ENCODE measurements around the gene SLC9A9.

Gene SLC9A9

DNA sequence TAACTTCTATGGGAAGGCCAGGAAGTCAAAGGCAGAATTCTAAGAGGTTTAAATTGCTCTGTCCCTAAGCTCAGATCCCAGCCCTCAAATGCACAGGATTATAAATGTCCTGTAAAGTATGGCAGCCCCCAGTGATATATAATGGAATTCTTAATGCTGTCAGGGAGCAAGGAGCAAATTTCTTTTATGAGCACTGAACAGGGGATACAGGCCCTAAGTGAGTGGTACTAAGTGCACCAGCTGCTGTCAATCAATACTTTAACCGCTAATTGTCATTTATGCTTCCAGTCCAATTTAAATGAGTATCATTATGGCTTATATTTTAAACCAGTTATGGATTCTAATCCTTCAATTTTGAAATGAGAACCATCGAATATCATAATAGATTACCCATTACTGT is 4.7 kb downstream of the SLC9A9 start:
- DNase-seq (ENCODE audit: low read depth) = no peak

DNA sequence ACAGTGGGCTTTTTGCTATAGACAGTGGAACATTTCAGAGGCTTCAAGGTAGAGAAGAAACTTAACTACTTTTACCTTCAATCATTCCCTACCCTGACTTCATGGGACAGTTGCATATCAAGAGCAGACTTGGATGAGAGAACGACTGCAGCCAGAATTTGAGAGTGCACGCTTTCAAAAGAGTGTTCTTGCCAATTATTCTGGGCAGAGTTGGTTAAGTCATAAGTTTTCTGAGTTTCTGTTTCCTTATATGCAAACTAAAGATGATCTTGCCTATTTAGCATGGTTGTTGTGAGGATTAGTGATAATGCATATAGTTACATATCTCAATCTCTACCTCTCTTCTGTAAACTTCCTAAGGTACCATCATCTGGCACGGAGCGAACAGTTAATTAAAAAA is 7.6 kb downstream of the SLC9A9 start:
- no peak for DNase-seq (ENCODE audit: low read depth)

DNA sequence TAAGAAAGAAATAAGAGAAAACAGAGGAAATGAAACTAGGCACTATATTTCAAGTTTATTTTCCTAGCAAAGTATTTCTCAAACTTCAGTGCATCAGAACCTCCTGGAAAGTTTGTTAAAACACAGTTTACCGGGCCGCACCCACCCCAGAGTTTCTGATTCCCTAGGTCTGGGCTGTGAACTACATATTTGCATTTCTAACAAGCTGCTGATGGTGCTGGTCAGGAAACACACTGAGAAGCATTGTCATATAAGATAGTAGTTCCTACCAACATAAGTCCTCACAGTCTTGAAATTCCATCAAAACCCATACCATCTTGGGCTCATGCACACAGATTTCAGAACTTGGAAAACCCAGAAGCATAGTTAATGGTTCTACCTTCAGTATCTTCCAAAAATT is 8.3 kb downstream of the SLC9A9 start:
- no peak for DNase-seq (ENCODE audit: low read depth)

DNA sequence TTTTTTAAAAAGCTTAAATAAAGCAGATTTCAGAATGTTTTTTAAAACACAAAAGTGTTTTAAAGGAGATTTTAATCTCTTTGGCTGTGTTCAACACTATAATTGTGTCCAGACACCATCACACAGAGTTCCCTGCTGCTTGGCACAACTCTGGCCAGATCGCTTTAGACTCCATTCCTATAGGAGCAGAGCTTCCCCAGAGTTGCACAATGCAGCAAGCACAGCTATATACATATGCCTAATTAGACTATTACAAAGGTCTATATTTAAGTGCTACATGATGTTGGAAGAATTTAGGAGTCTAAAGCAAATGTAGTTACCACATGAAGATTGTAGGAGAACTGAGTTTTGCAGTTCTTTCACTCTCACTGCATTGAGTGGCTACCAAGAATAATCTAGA is 11.2 kb downstream of the SLC9A9 start:
- DNase-seq (ENCODE audit: low read depth) = no peak

DNA sequence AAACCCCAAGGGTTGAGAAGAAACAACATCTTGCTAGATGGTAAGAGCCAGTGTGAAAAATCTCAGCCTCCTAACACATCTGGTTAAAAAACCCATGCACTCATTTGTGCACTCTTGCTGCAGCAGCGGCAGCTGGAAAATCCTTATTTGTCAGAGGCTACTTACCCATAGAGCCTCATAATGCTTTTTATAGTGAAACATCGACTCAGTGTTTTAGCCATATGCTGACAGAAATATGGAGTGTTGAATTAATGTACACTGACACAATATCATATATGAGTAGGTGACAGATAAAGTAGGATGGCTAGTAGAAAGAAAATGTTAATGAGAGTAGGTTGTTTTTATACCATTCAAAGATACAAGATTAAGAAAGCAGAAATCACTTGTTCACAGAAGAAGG is 13.0 kb downstream of the SLC9A9 start:
- no peak for DNase-seq (ENCODE audit: low read depth)

DNA sequence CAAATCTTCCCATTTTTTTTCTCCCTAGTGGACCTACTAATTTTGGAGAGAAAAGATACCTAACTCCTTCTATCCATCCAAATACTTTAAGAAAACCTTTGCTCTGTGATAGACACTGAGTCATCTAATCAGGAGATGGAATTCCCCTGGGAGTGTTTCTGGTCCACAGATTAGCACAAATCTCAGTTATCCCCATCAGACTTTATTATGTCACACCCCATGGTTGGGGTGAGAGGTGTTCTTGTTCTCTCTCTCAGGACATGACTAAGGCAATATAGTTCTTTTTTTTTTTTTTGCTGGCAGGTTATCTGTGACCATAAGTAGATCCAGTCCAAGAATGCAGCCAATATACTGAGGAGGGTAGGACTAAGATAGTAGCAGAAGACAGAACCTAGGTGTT is 15.8 kb downstream of the SLC9A9 start:
- DNase-seq (ENCODE audit: low read depth) = no peak

DNA sequence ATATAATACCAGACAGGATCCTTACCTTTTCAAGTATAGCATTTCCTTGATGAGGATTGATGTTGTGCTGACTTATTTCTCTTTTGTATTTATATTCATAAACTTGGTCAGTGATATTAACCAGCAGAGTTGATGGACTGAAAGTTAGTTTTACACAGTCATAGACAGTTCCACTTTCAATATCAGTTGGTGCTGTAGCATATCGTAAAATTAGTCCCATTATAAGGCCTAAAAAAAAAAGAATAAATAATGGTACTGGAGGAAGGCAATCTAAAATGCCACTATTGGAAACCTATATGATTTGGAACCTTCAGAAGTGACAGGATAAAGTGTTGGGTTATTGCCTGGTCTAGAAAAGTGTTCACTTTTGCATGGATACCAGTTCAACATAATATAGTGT is 16.3 kb downstream of the SLC9A9 start:
- DNase-seq (ENCODE audit: low read depth) = no peak

DNA sequence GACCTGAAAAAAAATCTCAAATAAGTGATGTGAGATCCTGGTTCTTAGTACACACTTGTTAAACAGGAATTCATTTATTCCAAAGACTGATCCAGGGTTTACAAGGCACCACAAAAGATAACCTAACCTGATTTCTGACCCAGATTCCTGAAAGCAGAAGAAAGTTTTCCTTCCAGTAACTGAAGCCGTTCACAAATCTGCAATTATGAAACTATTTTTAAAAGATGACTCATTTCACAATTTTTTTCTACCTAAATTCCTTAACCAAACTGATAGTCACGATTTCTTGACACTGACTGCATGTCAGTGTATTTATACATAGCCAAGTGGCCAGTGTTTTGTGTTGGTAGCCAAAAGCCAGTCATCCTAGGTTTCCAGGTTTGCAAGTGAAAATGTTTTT is 17.1 kb downstream of the SLC9A9 start:
- no peak for DNase-seq (ENCODE audit: low read depth)

DNA sequence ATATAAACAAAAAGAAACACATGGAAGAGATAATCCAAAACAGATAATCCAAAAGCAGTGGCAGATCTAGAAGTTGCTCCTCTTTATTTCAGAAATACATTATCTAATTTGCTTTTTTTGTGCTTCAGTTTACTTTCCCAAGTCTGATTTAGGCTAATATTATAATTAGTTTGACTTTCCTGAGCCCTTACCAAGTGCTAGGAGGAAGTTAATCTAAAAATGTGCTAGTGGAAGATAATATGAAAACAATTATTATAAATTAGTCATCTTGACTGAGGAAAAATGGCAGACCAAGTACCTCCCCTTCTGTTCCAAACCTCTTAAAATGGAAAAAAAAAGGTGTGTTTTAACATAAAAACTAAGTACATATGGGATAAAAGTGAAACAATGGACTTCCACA is 17.5 kb downstream of the SLC9A9 start:
- no peak for DNase-seq (ENCODE audit: low read depth)

DNA sequence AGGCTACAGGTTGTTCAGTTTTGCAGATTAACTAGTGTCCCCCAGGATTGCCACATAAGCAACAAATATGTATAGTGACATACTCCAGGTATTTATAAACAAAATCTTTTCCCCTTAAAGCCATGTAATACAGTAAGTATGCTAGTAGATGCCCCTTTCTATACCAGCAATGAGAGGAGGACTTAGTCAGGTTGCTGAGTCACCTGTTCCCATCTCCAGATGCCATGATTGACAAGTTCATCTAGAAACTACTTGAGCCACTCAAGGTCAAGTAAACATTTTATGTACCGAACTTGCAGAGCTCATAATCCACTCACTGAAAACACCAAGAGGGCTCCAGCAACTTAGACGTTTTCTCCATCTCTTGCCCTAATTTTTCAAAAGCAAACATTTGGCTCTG is 18.2 kb downstream of the SLC9A9 start:
- no peak for DNase-seq (ENCODE audit: low read depth)

DNA sequence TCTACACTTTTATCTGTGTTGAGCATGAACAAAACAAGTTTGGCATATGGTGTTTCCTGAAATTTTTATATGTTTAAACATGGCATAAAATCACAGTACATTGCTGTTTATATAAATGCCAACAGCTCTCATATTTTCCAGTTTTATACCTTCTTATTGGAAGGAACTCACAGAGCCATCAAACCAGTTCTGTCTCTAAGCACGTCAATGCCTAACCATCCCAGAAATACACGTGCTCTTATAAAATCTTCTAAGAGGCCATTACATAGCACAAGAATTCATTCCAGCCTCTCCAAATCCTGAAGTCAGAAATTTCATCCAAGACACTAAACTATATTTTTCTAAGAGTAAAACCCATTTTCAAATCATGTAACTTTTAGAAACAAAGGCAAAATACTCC is 20.8 kb downstream of the SLC9A9 start:
- no peak for DNase-seq (ENCODE audit: low read depth)

DNA sequence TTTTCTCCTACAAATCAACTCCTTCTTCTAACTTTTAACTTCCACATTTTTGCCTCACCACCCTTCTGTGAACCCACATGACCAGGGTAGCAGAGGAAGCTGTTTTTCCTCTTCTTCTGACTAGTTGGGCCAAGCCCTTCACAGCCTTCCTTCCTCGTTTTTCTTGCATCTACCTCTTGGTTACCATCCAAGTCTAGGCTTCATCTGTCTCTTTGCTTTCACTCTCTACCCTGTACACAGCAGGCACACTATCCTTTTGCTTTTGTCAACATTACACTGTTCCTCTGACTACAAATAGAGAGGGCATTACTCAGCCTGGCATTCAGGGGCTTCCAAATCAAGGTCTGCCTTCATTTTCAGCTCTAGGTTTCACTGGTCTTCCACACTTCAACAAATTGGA is 22.0 kb downstream of the SLC9A9 start:
- DNase-seq (ENCODE audit: low read depth) = no peak

DNA sequence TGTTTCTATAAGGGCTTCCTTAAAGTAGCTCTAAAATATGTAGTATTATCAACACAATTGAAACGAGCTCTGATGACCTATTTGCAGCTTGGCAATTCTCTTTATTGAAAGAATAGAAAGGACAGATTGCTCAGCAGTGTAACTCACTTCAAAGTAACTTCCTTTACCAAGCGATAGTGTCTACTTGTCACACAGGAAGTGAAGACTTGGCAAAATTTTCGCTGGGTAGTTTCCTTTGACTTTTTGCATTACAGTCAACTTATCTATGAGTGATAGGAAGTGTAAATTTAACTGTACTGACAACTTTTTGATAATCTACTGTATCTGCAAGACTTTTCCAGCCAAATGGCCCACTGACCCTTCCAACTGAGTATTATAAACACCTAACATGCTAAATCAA is 22.8 kb downstream of the SLC9A9 start:
- no peak for DNase-seq (ENCODE audit: low read depth)

DNA sequence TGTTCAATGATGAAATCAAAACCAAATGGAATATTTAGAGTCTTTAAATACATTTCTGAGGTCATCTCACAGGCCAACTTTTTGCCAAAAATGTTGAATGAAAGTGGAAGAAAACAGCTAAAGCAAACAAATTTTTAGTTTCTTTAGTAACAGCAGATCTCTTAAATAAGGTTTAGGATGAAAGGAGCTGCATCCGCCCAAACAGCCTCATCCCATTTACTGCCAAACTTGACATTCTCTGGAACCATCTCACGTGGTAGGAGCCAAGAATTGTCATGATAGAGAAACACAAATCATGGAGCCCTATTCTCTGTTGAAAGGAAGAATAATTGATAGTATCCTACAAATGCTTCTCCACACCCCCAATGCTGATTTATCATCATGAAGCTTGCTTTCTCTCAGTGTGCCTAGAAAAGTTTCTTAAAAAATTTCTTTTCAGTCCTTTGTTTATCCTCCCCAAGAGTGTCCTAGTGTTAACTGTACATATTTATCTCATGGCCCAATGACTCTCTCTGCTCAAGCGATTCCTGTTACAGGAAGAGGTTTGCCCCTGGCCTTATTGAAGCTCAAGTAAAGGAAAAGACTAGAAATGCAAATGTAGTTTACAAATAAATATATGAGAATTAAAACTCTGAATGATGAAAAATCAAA is 23.4 kb downstream of the SLC9A9 start:
- no peak for DNase-seq (ENCODE audit: low read depth)

DNA sequence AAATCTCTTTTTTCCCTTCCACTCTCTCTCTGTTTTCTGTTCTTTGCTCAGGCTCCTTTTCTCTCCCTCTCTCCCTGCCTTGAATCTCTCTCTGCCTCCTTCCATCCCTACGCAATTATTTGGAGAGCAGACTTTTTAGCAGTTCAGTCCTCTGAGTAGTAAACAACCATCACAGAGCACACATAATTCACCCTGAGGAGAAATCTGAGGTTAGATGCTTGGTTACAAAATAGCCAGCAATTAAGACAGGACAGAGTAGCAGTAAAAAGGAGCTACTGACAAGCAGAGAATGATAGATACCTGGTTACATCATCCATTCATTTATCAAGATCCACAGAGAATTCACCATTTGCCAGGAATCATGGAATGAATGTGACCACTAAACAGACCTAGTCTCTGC is 25.5 kb downstream of the SLC9A9 start:
- DNase-seq (ENCODE audit: low read depth) = no peak

DNA sequence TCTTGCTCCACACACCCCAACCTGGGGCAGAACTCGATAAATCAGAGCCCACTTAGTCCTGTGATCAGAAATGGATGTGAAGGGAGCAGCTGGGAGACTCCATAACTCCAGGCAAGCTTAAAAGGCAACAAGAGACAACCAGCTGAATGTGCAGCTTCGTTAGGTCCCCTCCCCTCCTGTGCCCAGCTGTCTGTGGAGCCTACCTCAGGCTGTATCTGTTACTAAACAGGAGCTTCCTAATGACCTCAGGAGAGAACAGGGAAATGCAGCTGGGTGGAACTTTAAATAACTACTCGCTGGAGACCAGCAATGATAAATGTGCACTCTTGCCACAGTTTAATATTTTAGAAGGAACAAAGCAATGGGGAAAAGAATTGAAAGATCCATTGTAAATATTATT is 25.9 kb downstream of the SLC9A9 start:
- no peak for DNase-seq (ENCODE audit: low read depth)

DNA sequence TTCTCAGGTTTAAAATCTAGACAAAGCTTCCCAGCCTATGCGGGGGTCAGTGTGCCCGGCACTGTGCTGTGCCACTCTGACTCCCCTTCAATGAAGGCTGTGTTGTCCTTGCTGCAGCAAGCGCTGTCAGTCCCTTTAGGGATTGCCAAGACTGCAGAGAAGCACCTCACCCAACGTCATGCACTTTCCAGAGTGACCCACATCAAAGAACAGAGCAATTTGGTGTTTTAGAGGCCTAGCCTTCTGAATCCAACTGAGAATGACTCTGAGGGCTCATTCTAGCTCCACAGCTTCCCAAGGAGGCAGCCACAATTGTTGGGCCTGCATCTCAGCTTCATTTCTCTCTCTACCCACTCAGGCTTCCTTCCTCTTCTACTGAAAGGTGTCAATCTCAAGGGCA is 26.4 kb downstream of the SLC9A9 start:
- no peak for DNase-seq (ENCODE audit: low read depth)

DNA sequence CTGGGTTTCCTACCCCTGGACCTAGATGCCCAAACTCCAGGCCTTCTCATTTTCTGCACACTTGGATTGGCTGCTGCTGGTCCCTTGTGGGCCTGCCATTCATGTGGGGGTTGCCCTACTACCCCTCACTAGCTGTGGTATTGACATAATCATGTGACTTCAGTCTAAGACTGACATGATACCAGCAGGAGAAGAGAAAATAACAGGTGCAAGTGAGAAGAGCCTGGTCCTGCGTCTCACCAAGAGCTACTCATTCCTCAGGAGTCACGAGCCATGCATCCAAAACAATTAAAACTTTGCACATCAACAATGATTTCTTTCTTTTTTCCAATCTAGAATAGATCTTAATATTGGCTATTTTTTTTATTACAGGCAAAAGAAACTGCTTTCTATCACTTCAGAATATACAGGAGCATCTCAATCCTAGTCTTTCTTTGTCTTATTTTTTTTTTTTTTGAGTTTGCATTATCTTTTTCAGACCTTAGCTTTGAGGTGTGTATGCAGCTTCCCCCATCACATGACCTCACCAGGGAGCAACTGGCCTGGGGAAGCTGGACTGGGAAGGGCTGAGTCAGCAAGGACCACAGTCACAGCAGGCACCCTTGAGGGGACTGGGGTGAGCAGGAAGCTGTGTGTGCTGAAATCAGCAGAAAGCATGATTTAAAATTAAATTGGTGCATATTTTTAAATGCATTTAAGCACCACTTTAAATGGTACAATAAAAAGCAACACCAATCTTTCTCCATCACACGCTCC is 27.6 kb downstream of the SLC9A9 start:
- DNase-seq (ENCODE audit: low read depth) = no peak

DNA sequence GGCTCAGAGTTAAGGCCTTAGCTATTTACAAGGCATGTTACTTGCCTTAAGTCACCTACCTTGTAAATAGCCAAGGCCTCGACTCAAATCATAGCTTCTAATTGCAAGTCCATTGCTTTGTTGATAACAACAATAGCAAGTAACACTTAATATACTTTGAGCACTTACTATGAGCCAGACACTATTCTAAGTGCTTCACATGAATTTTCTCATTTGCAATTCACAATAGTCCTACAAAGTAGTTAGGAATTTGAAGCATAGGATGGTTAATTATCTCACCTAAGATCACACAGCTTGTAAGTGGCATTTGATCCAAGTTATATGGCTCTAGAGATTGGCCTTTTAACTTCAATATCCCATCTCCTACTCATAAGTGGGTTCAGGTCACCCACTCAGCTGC is 28.4 kb downstream of the SLC9A9 start:
- no peak for DNase-seq (ENCODE audit: low read depth)

DNA sequence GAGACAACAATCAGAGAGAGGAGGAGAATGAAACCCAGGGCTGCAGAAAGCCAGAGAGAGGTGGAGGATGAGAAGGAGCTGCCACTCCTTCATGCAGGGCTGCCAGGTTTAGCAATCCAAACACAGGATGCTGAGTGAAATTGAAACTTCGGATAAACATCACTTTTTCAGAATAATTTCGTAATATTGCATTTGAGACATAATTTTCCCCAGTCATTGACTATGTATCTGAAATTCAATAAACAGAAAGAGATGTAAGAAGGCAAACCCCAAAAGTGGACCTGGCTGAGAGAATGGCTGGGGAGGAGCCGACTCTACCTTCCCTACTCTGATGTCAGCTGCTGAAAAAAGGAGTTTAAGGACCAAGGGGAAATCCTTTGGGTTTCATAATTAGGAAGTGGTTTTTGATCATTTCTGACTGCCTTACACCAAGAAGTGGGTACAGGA is 33.8 kb downstream of the SLC9A9 start:
- no peak for DNase-seq (ENCODE audit: low read depth)

DNA sequence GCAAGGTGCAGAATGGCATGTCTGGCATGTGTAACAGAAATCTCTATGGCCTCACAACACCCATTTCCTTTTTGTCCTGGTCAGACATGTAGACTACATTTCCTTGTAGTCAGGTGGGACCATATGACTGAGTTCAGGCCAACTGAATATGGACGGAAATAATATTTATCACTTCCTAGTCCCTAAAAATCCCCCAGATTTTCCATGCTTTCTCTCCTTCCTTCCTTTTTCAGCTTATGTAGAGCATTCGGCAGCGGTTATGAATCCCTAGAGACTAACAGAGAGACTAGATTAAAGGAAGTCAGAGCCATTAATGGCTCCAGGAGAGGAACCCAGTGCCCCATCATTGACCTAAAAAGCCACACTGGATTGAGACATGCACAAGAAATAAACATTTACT is 35.8 kb downstream of the SLC9A9 start:
- no peak for DNase-seq (ENCODE audit: low read depth)

DNA sequence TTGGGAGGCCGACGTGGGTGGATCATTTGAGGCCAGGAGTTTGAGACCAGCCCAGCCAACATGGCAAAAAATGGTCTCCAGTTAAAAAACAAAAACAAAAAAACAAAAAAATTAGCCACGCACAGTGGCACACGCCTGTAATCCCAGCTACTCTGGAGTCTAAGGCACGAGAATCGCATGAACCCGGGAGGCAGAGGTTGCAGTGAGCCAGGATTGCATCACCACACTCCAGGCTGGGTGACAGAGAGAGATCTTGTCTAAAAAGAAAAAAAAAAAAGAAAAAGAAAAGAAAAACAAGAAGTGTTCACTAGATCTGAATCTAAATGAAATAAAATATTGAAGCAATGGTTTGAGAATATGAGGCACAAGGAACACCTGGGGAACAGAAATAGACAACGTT is 36.7 kb downstream of the SLC9A9 start:
- DNase-seq (ENCODE audit: low read depth) = no peak

DNA sequence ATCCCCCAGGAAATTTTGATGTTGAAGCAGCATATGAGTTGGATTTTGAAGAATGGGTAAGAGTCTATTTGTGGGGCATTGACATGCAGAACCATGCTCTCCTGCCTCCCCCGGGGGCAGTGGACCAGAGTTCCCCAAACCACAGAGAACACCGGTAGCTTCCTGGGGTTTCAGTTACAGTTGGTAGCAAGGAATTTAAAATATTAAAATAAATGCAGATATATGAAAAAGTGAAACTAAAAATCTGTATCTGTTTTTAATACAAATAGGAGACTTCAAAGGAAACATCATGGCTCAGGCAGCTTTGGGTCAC is 37.4 kb downstream of the SLC9A9 start:
- no peak for DNase-seq (ENCODE audit: low read depth)

All from T-helper 22 cell (primary cell).